IPS DF 6.9 (cell line): ENCODE results near the gene RASL11B.

Experiments
- DNase-seq: peaks from one replicate; pipeline ENCODE4 v3.0.0-alpha.2; 2013; ENCODE audit warnings: low read depth, low spot score
- H3K27ac ChIP-seq: one replicate; pipeline ENCODE4 v1.5.1; 2013; ENCODE audit warnings: low read length, control low read depth
- H3K27me3 ChIP-seq: 2 replicates; pipeline ENCODE4 v1.6.1; 2013; ENCODE audit warnings: mild to moderate bottlenecking, low read length; ENCODE audit not compliant: control insufficient read depth, insufficient read depth
- H3K36me3 ChIP-seq: 2 replicates; pipeline ENCODE4 v1.6.1; 2013; ENCODE audit warnings: low read length; ENCODE audit not compliant: control insufficient read depth, insufficient read depth
- H3K4me1 ChIP-seq: 2 replicates; pipeline ENCODE4 v1.6.1; 2013; ENCODE audit warnings: low read length; ENCODE audit not compliant: control insufficient read depth, insufficient read depth
- H3K4me3 ChIP-seq: 2 replicates; pipeline ENCODE4 v1.5.1; 2013; ENCODE audit warnings: mild to moderate bottlenecking, low read length
- H3K9me3 ChIP-seq: 2 replicates; pipeline ENCODE4 v1.6.1; 2013; ENCODE audit warnings: low read length, inconsistent platforms; ENCODE audit not compliant: control insufficient read depth, insufficient read depth
- WGBS: extraction: QIAGEN DNeasy Blood & Tissue Kit; methylation state at CpG from one replicate; pipeline ENCODE4 v1.1.7; 2013; ENCODE audit warnings: mixed read lengths, missing lambda C conversion rate; ENCODE audit not compliant: insufficient read length, insufficient coverage; 5-methylcytosine and 5-hydroxymethylcytosine counted together

The RASL11B gene

DNA sequence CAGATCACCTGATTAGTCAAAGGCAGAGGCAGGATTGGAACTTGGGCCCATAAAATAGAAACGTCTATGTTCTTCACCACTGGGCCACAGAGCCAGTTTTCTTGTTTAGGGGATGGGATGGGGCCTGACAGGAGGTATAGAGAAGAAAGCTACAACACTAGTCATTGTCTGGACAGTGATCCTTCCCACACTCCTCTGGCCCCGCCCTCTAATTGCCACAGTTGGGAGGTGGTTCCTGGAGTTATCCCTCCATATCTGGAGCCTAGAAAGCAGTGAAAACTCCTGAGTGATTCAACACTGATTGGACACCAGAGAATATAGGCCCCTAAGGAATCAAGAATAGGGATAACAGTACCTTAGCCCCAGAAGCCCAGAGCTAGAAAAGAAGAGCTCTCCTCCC lies 22.9 kb downstream of the RASL11B start:
- H3K9me3 ChIP-seq: no peaks in the 10 kb centered on the region
- WGBS: no CpG with 5 or more reads among the region's 2 CpGs
- peaks cover 6% of the 10 kb centered on the region for H3K4me1 ChIP-seq
- no peak overlapping the region for H3K27ac ChIP-seq
- no peak overlapping the region for H3K4me3 ChIP-seq
- DNase-seq: no peak
- no peaks in the 10 kb centered on the region for H3K27me3 ChIP-seq
- H3K36me3 ChIP-seq: no peaks in the 10 kb centered on the region

DNA sequence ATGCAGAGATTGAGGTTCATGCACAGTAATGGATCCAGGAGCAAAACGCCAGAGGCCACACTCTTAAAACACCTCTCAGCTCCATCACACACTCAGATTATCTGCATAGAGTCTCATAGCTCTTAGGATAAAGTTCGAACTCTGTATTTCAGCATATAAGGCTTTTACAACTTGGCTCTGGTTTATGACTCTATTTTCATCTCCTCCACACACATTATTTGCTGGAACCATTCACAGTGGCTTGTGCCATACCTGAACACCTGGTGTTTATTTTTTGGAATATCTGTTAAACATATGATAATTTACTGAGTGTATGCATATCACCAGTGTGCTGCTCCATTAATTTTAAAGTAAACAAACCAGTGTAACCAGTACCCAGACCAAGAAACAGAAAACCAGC lies 27.2 kb downstream of the RASL11B start:
- H3K4me1 ChIP-seq: peaks cover 2% of the 10 kb centered on the region; the same call in 1 of the 2 replicates
- no peak overlapping the region for H3K27ac ChIP-seq
- no CpG with 5 or more reads among the region's 2 CpGs for WGBS
- no peak overlapping the region for H3K4me3 ChIP-seq
- H3K27me3 ChIP-seq: no peaks in the 10 kb centered on the region
- H3K36me3 ChIP-seq: no peaks in the 10 kb centered on the region
- DNase-seq: no peak
- no peaks in the 10 kb centered on the region for H3K9me3 ChIP-seq

DNA sequence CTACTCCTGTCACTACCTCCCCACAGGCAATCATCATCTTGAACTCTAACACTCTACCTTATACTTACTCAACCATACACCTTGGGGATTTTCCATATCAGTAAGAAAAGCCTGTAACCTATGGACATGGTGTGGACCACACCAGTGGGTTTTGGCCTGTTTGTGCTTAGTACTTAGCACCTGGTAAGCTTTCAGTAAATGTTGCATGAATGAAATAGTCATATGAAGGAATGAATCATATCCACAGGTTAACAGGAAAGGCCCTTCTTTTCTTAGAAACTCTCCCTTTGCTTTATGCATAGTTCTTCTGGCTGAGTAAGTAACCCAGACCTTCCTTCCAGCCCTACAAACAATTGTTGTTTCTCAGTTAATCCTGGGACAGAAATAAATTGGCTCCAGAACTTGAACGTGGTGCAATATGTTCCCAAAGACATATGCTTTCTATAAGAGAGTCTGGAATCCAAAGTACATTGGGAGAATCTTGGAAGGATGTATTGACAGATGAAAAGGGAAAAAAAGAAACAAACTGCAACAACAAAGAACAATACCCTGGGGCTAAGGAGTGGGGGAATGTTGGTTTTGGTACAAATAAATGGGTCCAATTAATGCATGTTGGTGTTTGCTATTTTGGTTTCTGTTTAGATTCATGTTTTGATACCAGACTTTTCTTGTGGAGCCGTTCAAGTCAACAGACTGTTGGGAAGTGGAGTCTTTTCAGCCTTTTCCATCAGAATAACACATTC lies 27.8 kb downstream of the RASL11B start:
- Histone ChIP-seq H3K27ac (no peak overlapping the region), H3K36me3 (no peaks in the 10 kb centered on the region), H3K4me1 (no peaks in the 10 kb centered on the region), H3K27me3 (no peaks in the 10 kb centered on the region), H3K9me3 (no peaks in the 10 kb centered on the region), H3K4me3 (no peak overlapping the region)
- no CpG with 5 or more reads among the region's 2 CpGs for WGBS
- no peak for DNase-seq

DNA sequence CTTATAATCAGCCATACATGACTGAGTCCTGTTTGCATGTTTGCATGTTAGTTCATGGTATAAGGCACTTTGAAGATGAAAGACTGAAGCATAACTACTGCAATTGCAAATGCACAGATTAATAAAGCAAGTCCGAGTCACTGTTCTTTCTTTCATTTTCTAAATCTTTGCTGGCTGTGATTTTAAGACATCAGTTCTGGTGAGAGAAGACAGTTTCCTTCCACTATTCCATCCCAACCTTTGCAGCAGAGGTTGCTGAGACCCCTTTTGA lies 28.3 kb downstream of the RASL11B start:
- Histone ChIP-seq H3K4me1 (no peaks in the 10 kb centered on the region), H3K27me3 (no peaks in the 10 kb centered on the region), H3K27ac (no peak overlapping the region), H3K4me3 (no peak overlapping the region), H3K9me3 (no peaks in the 10 kb centered on the region), H3K36me3 (no peaks in the 10 kb centered on the region)
- DNase-seq: no peak
- no CpG with 5 or more reads among the region's 1 CpG for WGBS

DNA sequence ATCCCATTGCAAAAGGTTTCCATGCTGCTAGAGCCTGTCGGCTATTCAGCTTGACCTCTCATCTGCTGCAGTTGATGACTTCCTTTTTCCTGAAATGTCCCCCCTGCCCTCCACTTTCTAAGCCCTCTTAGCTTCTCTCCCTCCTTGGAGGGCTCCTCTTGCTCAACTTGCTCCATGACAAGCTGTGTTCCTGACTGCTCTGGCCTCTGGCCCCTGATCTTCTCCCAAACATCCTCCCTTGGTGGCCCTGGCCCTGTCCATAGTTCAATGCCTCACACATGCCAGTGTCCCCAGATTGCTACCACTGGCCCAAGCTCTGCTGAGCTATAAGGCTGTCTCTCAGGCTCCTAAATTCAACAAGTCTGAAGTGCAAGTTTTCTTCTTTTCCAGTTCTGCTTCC lies 29.6 kb downstream of the RASL11B start:
- no peak for DNase-seq
- Histone ChIP-seq H3K4me3 (no peak overlapping the region), H3K4me1 (no peaks in the 10 kb centered on the region), H3K36me3 (no peaks in the 10 kb centered on the region), H3K9me3 (no peaks in the 10 kb centered on the region), H3K27me3 (no peaks in the 10 kb centered on the region), H3K27ac (no peak overlapping the region)
- WGBS: no CpG with 5 or more reads among the region's 1 CpG

DNA sequence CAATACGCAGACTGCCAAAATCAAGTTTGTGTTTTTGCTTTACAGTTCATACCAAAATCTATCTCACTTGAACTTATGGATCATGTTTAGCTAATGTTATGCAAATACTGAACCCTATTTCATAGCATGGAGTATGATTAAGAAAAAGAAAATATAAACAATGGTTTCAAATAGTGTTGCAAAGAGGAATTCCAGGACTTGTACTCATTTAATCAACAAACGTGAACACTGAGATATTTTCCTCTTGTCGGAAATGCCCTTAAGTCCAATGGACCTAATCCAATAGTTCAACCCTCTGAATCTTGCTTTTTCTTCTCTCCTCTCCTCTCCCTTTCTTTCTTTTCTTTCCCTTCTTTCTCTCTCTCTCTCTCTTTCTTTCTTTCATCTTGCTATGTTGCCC lies 30.8 kb downstream of the RASL11B start:
- no peak overlapping the region for H3K4me3 ChIP-seq
- H3K27ac ChIP-seq: no peak overlapping the region
- H3K4me1 ChIP-seq: no peaks in the 10 kb centered on the region
- DNase-seq: no peak
- H3K27me3 ChIP-seq: no peaks in the 10 kb centered on the region
- no CpG with 5 or more reads among the region's 3 CpGs for whole genome bisulfite sequencing
- no peaks in the 10 kb centered on the region for H3K9me3 ChIP-seq
- H3K36me3 ChIP-seq: no peaks in the 10 kb centered on the region

DNA sequence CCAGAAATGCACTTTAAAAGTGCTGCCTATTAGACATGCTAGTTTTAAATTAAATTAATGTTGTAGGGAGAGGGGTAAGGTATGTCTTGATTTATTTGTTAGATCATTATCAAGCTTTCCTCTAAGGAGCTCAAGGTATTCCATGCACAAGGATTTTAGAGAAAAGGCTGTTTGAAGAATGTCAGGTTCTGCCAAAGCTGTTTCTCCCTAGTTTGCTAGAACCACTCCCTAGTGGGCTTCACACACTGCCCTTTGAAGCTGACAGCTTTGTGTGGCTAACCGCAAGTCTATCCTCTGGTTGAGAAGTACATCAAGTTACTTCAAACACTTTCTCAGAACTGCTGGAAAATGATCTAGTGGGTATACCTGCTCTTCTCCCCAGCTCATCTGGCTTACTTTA lies 32.3 kb downstream of the RASL11B start:
- no peak overlapping the region for H3K4me3 ChIP-seq
- DNase-seq: no peak
- H3K36me3 ChIP-seq: no peaks in the 10 kb centered on the region
- H3K4me1 ChIP-seq: no peaks in the 10 kb centered on the region
- no peak overlapping the region for H3K27ac ChIP-seq
- H3K9me3 ChIP-seq: no peaks in the 10 kb centered on the region
- no CpG with 5 or more reads among the region's 1 CpG for WGBS
- H3K27me3 ChIP-seq: no peaks in the 10 kb centered on the region

DNA sequence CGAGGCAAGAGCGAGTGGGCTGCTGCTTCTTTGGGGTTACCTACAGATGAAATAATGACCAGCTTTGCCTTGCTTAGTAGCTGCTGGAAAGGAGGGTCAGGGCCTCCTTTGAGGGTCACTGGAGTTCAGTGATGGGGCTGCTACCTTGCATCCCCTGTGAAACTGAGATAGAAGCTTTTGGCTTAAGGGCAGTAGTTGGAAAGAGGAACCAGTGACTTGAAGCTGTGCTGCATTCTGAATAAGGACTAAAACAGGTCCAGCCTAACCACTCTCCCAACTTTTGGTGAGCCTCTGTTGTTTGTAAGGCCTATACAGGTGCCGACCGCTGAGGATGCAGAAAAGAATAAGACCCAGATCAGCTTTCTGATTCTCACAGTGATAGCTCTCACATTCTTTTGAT lies 41.2 kb downstream of the RASL11B start:
- Histone ChIP-seq H3K4me1 (no peaks in the 10 kb centered on the region), H3K27me3 (no peaks in the 10 kb centered on the region), H3K9me3 (no peaks in the 10 kb centered on the region), H3K27ac (no peak overlapping the region), H3K36me3 (no peaks in the 10 kb centered on the region), H3K4me3 (no peak overlapping the region)
- no CpG with 5 or more reads among the region's 4 CpGs for WGBS
- DNase-seq: no peak

DNA sequence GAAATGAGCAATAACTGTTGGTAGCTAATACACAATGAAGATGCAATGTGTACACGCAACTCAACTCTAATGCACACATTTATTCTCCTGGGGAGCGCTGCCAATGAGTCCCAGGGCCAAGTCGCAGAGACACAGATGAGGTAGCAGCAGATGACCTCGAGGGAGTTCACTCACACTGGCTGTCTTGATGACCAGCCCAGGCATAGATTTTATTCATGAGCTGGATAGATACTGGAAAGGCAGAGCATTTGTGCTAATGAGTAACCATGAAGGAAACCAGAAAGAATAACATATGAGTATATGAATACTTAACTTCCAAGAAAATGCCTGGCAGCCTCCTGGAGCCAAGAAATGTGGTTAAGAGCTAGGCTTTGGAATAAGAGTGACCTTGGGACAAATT lies 42.3 kb downstream of the RASL11B start:
- no CpG with 5 or more reads among the region's 4 CpGs for WGBS
- Histone ChIP-seq H3K9me3 (no peaks in the 10 kb centered on the region), H3K4me1 (no peaks in the 10 kb centered on the region), H3K27ac (no peak overlapping the region), H3K36me3 (no peaks in the 10 kb centered on the region), H3K27me3 (no peaks in the 10 kb centered on the region), H3K4me3 (no peak overlapping the region)
- DNase-seq: no peak

DNA sequence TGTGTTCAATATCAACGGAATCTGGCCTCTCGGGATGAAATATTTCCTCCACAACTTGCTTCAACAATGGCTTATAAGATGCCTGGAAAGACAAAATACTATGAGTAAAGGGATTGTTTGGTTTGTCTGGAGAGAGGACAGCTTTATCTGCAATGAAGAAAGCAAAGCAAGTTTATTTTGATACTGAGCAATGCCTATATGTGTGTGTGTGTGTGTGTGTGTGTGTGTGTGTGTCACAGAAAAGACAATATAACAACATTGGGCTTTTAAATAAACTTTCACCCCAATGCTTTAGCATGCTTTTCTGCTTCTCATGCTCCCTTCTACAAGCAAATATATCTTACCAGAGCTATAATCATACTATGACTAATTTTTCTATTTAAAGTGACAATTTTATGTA lies 45.4 kb downstream of the RASL11B start:
- H3K27me3 ChIP-seq: no peaks in the 10 kb centered on the region
- H3K27ac ChIP-seq: no peak overlapping the region
- H3K36me3 ChIP-seq: no peaks in the 10 kb centered on the region
- H3K4me3 ChIP-seq: no peak overlapping the region
- H3K9me3 ChIP-seq: no peaks in the 10 kb centered on the region
- no CpG with 5 or more reads among the region's 2 CpGs for WGBS
- no peak for DNase-seq
- H3K4me1 ChIP-seq: no peaks in the 10 kb centered on the region

DNA sequence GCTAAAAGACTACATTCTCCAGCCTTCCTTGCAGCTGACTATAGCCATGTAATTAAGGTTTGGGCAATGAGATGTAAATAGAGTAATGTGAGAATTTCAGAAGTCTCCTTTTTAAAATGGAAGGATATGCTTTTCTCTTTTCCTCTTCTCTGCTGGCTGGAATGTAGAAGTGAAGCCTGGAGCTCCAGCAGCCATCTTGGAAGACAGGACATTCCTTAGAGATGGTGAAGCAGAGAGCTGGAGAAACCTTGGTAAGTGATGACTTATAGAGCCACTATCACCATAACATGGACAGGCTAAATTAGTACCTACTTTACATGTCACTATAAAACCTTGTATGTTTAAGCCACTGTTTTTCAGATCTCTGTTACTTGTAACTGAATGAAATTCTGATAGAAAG lies 48.0 kb downstream of the RASL11B start:
- Histone ChIP-seq H3K9me3 (no peaks in the 10 kb centered on the region), H3K4me1 (no peaks in the 10 kb centered on the region), H3K27ac (no peak overlapping the region), H3K36me3 (no peaks in the 10 kb centered on the region), H3K27me3 (no peaks in the 10 kb centered on the region), H3K4me3 (no peak overlapping the region)
- DNase-seq: no peak
